Loucy (cell line): Measurements from ENCODE around the gene COX18.

ENCODE experiments used
- H2AFZ ChIP-seq: fragments of 200-600 bp; sonication (generic); 2 replicates; pipeline ENCODE4 v1.6.0; 2016; ENCODE audit warnings: antibody characterized with exemption, mild to moderate bottlenecking, low read length, moderate library complexity
- H3F3A ChIP-seq: fragments of 200-600 bp; 2 replicates; pipeline ENCODE4 v1.6.0; 2016; ENCODE audit warnings: antibody characterized with exemption, low read depth, mild to moderate bottlenecking
- H3K27me3 ChIP-seq: fragments of 200-600 bp; sonication (generic); 2 replicates; pipeline ENCODE4 v1.6.1; 2014; ENCODE audit warnings: low read length, mild to moderate bottlenecking; ENCODE audit not compliant: insufficient read depth, poor library complexity, severe bottlenecking
- H3K36me3 ChIP-seq: fragments of 200-600 bp; sonication (generic); 2 replicates; pipeline ENCODE4 v1.6.1; 2016; ENCODE audit warnings: low read length; ENCODE audit not compliant: insufficient read depth
- H3K4me1 ChIP-seq: fragments of 200-600 bp; sonication (generic); 2 replicates; pipeline ENCODE4 v1.5.1; 2014; ENCODE audit warnings: low read length, mild to moderate bottlenecking; ENCODE audit not compliant: insufficient read depth, poor library complexity, severe bottlenecking
- H3K4me2 ChIP-seq: fragments of 200-600 bp; sonication (generic); 2 replicates; pipeline ENCODE4 v1.6.0; 2014; ENCODE audit warnings: antibody characterized with exemption, low read length, low read depth, mild to moderate bottlenecking; ENCODE audit not compliant: poor library complexity, severe bottlenecking
- H3K4me3 ChIP-seq: fragments of 200-600 bp; sonication (generic); 2 replicates; pipeline ENCODE4 v1.5.1; 2014; ENCODE audit warnings: low read length, mild to moderate bottlenecking, mixed read lengths; ENCODE audit not compliant: poor library complexity, severe bottlenecking
- H3K79me2 ChIP-seq: fragments of 200-600 bp; sonication (generic); 2 replicates; pipeline ENCODE4 v1.6.1; 2014; ENCODE audit warnings: low read length; ENCODE audit not compliant: insufficient read depth
- H3K9ac ChIP-seq: fragments of 200-600 bp; sonication (generic); 2 replicates; pipeline ENCODE4 v1.6.0; 2014; ENCODE audit warnings: mild to moderate bottlenecking, low read depth, low read length, moderate library complexity; ENCODE audit not compliant: poor library complexity, severe bottlenecking
- H3K9me2 ChIP-seq: fragments of 200-600 bp; sonication (generic); replicated peaks from 2 replicates; pipeline ENCODE4 v1.6.1; 2016; ENCODE audit warnings: low read depth, low read length, mixed read lengths
- H3K9me3 ChIP-seq: fragments of 200-600 bp; sonication (generic); 2 replicates; pipeline ENCODE4 v1.6.1; 2014; ENCODE audit warnings: mild to moderate bottlenecking, antibody characterized with exemption, low read length, low read depth; ENCODE audit not compliant: insufficient read depth
- H4K20me1 ChIP-seq: fragments of 200-600 bp; sonication (generic); 2 replicates; pipeline ENCODE4 v1.6.0; 2014; ENCODE audit warnings: antibody characterized with exemption, low read length, mild to moderate bottlenecking; ENCODE audit not compliant: insufficient read depth, poor library complexity, severe bottlenecking
- CTCF ChIP-seq: fragments of 200-600 bp; sonication (generic); conservative IDR thresholded peaks from 2 replicates; pipeline ENCODE4 v1.5.1; 2014; ENCODE audit warnings: mild to moderate bottlenecking, antibody characterized with exemption, low read length
- EZH2phosphoT487 ChIP-seq: fragments of 200-600 bp; IDR thresholded peaks from 2 replicates; pipeline ENCODE4 v1.6.1; 2018; ENCODE audit warnings: antibody characterized with exemption, mild to moderate bottlenecking, moderate library complexity, borderline replicate concordance

COX18 gene

GRCh38 chr4:73064536-73064935 is 5.0 kb downstream of the COX18 start:
- H3K79me2 ChIP-seq: peaks cover 32% of the 10 kb centered on the region
- H3K36me3 ChIP-seq: peaks cover 13% of the 10 kb centered on the region; the same call in 1 of the 2 replicates
- no peak overlapping the region for H3K9ac ChIP-seq
- no peaks in the 10 kb centered on the region for H4K20me1 ChIP-seq
- H3F3A ChIP-seq: no peaks in the 10 kb centered on the region
- TF ChIP-seq EZH2phosphoT487 (no peak), CTCF (no peak)
- no peaks in the 10 kb centered on the region for H3K9me3 ChIP-seq
- no peaks in the 10 kb centered on the region for H3K27me3 ChIP-seq
- H3K4me2 ChIP-seq: peak overlapping the region; percentile 44
- H2AFZ ChIP-seq: no peak overlapping the region
- H3K4me1 ChIP-seq: peaks cover 28% of the 10 kb centered on the region
- H3K9me2 ChIP-seq: no peaks in the 10 kb centered on the region
- H3K4me3 ChIP-seq: no peak overlapping the region

- no peaks in the 10 kb centered on the region for H4K20me1 ChIP-seq
- H3K9ac ChIP-seq: no peak overlapping the region
- H3K9me3 ChIP-seq: no peaks in the 10 kb centered on the region
- H3K4me1 ChIP-seq: no peaks in the 10 kb centered on the region
- H3K9me2 ChIP-seq: no peaks in the 10 kb centered on the region
- H3K4me2 ChIP-seq: no peak overlapping the region
- no peaks in the 10 kb centered on the region for H3K27me3 ChIP-seq
- no peak overlapping the region for H3K4me3 ChIP-seq
- no peak overlapping the region for H2AFZ ChIP-seq
- TF ChIP-seq EZH2phosphoT487: no peak
- no peak for TF ChIP-seq CTCF
- H3F3A ChIP-seq: no peaks in the 10 kb centered on the region
- H3K79me2 ChIP-seq: no peaks in the 10 kb centered on the region
- peaks cover 47% of the 10 kb centered on the region; the same call in 1 of the 2 replicates for H3K36me3 ChIP-seq
These were observed 14.1 kb downstream of the COX18 start for GRCh38 chr4:73055241-73055897.

- H3K9me3 ChIP-seq: no peaks in the 10 kb centered on the region
- no peak for TF ChIP-seq EZH2phosphoT487
- TF ChIP-seq CTCF: no peak
- H3K9ac ChIP-seq: no peak overlapping the region
- H3K4me3 ChIP-seq: no peak overlapping the region
- no peaks in the 10 kb centered on the region for H3K4me1 ChIP-seq
- H3K4me2 ChIP-seq: no peak overlapping the region
- no peaks in the 10 kb centered on the region for H3K27me3 ChIP-seq
- H3K9me2 ChIP-seq: no peaks in the 10 kb centered on the region
- no peak overlapping the region for H2AFZ ChIP-seq
- no peaks in the 10 kb centered on the region for H3F3A ChIP-seq
- H4K20me1 ChIP-seq: no peaks in the 10 kb centered on the region
- peaks cover 36% of the 10 kb centered on the region; the same call in 1 of the 2 replicates for H3K36me3 ChIP-seq
- no peaks in the 10 kb centered on the region for H3K79me2 ChIP-seq
These were observed 15.5 kb downstream of the COX18 start for GRCh38 chr4:73053974-73054480.
